Measurements from ENCODE around the gene ADAP2. TPM values are rescaled to one million over a fixed set of nuclear protein-coding genes. Genes with fewer than 3 reads are reported as not detected.
A peak's percentile ranks its signal among the peaks of the same experiment; 100 is the strongest.
"Not testable (repeated sequence)": the region's sequence is repeated elsewhere in the genome, so short reads cannot be mapped to it uniquely, and the experiment has no call there.

Gene ADAP2
- total RNA-seq, 4 donors from 2014 or later, result 17.0 to 64.2 (median 30.8) TPM

DNA sequence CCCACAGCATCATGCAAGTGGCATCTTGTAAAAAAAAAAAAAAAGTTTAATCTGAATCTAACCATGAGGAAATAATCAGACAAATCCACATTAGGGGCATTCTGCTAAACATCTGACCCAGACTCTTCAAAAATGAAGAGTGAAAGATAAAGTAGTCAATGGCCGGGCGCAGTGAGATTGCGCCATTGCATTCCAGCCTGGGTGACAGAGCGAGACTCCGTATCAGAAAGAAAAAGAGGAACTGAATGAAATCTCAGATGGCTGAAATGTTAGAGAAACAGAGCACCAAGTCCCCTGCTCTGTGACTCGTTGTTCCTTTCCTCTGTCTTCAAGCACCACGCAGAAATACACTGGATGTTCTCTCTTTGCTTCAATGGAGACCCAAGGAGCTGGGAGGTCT is 36.4 kb downstream of the ADAP2 start:
- DNase-seq (ENCODE audit: low spot score in 2 of 2), result no peak
- Histone ChIP-seq H3K36me3 (no peaks in the 10 kb centered on the region), H3K27ac (peak overlapping the region in 2 of 4 donors; percentile 24 to 60), H3K4me1 (peaks cover 0 to 20% (median 6%) of the 10 kb centered on the region in 4 donors), H3K4me3 (no peak overlapping the region), H3K9me3 (no peaks in the 10 kb centered on the region), H3K27me3 (no peaks in the 10 kb centered on the region)
- WGBS, 2 donors, result 73% methylated on average over 7 of the region's 7 CpGs
- no peak for TF ChIP-seq POLR2A (IDR thresholded peaks at IDR 0.05)
- TF ChIP-seq EP300 (IDR thresholded peaks at IDR 0.05), result peak in 1 of 2 donors; percentile 28
- TF ChIP-seq, protein P1, sequence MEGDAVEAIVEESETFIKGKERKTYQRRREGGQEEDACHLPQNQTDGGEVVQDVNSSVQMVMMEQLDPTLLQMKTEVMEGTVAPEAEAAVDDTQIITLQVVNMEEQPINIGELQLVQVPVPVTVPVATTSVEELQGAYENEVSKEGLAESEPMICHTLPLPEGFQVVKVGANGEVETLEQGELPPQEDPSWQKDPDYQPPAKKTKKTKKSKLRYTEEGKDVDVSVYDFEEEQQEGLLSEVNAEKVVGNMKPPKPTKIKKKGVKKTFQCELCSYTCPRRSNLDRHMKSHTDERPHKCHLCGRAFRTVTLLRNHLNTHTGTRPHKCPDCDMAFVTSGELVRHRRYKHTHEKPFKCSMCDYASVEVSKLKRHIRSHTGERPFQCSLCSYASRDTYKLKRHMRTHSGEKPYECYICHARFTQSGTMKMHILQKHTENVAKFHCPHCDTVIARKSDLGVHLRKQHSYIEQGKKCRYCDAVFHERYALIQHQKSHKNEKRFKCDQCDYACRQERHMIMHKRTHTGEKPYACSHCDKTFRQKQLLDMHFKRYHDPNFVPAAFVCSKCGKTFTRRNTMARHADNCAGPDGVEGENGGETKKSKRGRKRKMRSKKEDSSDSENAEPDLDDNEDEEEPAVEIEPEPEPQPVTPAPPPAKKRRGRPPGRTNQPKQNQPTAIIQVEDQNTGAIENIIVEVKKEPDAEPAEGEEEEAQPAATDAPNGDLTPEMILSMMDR (IDR thresholded peaks at IDR 0.05), result no peak

DNA sequence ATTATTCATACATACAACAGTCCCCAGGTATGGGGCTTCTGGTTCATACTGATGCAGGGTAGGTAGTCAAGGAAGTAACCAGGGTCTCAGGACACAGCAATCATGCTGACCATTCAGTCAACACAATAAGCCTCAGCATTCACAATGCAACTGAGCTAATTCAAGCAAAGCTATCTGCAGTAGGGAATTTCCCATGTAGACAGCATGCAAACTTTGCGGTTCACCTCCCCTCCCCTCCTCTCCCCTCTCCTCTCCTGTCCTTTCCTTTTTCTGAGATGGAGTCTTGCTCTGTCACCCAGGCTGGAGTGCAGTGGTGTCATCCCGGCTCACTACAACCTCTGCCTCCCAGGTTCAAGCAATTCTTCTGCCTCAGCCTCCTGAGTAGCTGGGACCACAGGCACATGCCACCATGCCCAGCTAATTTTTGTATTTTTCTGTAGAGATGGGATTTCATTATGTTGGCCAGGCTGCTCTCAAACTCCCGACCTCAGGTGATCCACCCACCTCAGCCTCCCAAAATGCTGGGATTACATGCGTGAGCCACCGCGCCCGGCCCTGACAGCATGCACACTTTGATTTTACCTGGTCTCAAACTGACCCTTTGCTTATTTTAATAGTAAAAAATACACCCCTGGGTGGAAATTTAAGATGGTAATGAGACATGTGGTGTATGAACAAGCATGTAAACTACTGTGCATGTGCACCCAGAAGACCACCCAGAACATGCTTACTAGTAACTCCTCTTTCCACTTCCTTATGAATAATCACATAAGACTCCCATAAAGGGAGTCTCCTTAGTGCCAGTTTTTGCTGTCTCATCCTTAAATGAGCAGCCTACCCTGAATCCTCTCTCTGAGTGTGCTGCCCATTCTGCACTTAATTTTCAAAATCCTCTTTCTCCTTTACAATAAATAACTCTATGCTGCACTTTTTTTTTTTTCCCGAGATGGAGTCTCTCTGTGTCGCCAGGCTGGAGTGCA is 39.8 kb downstream of the ADAP2 start:
- 79 to 81% methylated on average over 9 of the region's 9 CpGs for WGBS, 2 donors
- TF ChIP-seq, protein P1 (IDR thresholded peaks at IDR 0.05), result no peak
- TF ChIP-seq EP300 (IDR thresholded peaks at IDR 0.05) (no peak), POLR2A (IDR thresholded peaks at IDR 0.05) (no peak)
- Histone ChIP-seq H3K27ac (peak overlapping the region in 1 of 4 donors; percentile 17), H3K4me1 (peaks cover 0 to 15% (median 3%) of the 10 kb centered on the region in 4 donors), H3K36me3 (no peaks in the 10 kb centered on the region), H3K27me3 (no peaks in the 10 kb centered on the region), H3K9me3 (no peaks in the 10 kb centered on the region), H3K4me3 (no peak overlapping the region)
- no peak for DNase-seq (ENCODE audit: low spot score in 2 of 2)

DNA sequence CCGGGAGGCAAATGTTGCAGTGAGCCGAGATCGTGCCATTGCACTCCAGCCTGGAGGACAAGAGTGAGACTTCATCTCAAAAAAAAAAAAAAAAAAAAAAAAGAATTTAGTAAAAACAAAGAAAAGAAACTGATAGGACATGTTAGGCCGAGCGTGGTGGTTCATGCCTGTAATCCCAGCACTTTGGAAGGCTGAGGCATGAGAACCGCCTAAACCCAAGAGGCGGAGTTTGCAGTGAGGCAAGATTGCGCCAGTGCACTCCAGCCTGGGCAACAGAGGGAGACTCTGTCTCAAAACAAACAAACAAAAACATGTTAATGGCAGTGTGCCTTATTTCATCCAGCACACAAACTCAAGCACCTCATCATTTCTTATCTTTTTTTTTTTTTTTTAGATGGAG is 42.6 kb downstream of the ADAP2 start:
- H3K27ac ChIP-seq; H3K9me3 ChIP-seq; H3K36me3 ChIP-seq; H3K27me3 ChIP-seq; H3K4me3 ChIP-seq; DNase-seq (ENCODE audit: low spot score in 2 of 2); H3K4me1 ChIP-seq: not testable (repeated sequence)
- 96% methylated on average over 8 of the region's 8 CpGs for WGBS, 2 donors

DNA sequence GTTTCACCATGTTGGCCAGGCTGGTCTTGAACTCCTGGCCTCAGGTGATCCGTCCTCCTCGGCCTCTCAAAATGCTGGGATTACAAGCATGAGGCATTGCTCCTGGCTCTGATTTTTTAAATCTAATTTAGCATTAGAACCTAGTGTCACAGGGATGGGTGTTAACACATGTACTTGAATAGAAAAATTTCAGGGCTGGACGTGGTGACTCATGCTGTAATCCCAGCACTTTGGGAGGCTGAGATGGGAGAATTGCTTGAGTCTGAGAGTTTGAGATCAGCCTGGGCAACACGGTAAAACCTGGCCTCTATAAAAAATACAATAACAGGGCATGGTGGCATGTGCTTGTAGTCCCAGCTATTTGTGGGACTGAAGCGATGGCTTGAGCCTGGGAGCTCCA is 43.1 kb downstream of the ADAP2 start:
- WGBS, 2 donors, result 79 to 82% methylated on average over 5 of the region's 5 CpGs

DNA sequence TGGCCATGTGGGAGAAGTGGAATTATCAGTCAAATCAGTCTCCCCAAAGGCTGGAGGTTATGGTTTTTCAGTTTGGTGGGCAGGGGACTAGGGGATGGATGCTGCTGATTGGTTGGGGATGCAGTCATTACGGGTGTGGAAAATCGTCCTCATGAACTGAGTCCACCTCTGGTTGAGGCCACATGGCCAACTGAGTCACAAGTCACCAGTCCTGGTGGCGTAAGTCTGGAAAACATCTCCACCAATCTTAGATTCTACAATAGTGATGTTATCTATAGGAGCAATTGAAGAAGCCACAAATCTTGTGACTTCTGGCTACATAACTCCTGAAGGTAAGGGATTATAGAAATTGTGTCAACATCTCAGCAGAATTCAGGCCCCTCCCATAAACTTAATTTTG is 43.9 kb downstream of the ADAP2 start:
- 93 to 94% methylated on average over 3 of the region's 3 CpGs for WGBS, 2 donors
- Histone ChIP-seq H3K36me3 (no peaks in the 10 kb centered on the region), H3K27me3 (no peaks in the 10 kb centered on the region), H3K9me3 (no peaks in the 10 kb centered on the region), H3K4me3 (no peak overlapping the region), H3K4me1 (peaks cover 0 to 11% (median 3%) of the 10 kb centered on the region in 4 donors), H3K27ac (no peak overlapping the region)
- DNase-seq (ENCODE audit: low spot score in 2 of 2), result no peak
- TF ChIP-seq, protein P1 (IDR thresholded peaks at IDR 0.05), result no peak
- TF ChIP-seq EP300 (IDR thresholded peaks at IDR 0.05), result no peak
- TF ChIP-seq POLR2A (IDR thresholded peaks at IDR 0.05), result no peak

More for the DNA sequence above, 43.1 kb downstream of the ADAP2 start:
- Histone ChIP-seq H3K4me1 (peaks cover 0 to 7% (median 3%) of the 10 kb centered on the region in 4 donors), H3K27me3 (no peaks in the 10 kb centered on the region), H3K36me3 (no peaks in the 10 kb centered on the region), H3K9me3 (no peaks in the 10 kb centered on the region), H3K27ac (no peak overlapping the region), H3K4me3 (no peak overlapping the region)
- no peak for TF ChIP-seq EP300 (IDR thresholded peaks at IDR 0.05)
- TF ChIP-seq POLR2A (IDR thresholded peaks at IDR 0.05), result no peak
- TF ChIP-seq, protein P1 (IDR thresholded peaks at IDR 0.05), result no peak
- DNase-seq (ENCODE audit: low spot score in 2 of 2), result no peak

DNA sequence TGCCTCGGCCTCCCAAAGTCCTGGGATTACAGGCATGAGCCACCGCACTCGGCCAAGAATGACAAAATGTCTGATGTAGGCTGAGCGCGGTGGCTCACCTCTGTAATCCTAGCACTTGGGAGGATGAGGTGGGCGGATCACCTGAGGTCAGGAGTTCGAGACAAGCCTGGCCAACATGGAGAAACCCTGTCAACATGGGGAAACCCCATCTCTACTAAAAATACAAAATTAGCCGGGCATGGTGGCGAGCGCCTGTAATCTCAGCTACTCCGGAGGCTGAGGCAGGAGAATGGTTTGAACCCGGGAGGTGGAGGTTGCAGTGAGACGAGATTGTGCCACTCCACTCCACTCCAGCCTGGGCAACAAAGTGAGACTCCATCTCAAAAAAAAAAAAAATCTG is 46.2 kb downstream of the ADAP2 start:
- WGBS, 2 donors, result 89 to 96% methylated on average over 13 of the region's 13 CpGs
- not testable (repeated sequence) for H3K4me3 ChIP-seq; H3K27me3 ChIP-seq; H3K9me3 ChIP-seq; H3K36me3 ChIP-seq; DNase-seq (ENCODE audit: low spot score in 2 of 2)
- Histone ChIP-seq H3K27ac (peak overlapping the region in 2 of 4 donors; percentile 18 to 20), H3K4me1 (peaks cover 0 to 25% (median 0%) of the 10 kb centered on the region in 4 donors)
